Stimulated activated CD8-positive, alpha-beta memory T cell treated with anti-CD3 and anti-CD28 coated beads, Interleukin-15, amount 100 ng/mL, for 48 hours (primary cell): ENCODE data around the gene PTGDS.

Experiments used
- DNase-seq, 2 donors: peaks; one replicate each; pipeline ENCODE4 v3.0.0-alpha.2; 2020; ENCODE audit warnings: low read depth in 2 of 2

Gene PTGDS

GRCh38 chr9:137008312-137008711 is 31.0 kb downstream of the PTGDS start:
- no peak for DNase-seq

- DNase-seq: no peak
These were observed 31.9 kb downstream of the PTGDS start for GRCh38 chr9:137009217-137009616.

GRCh38 chr9:137009938-137010732 is 32.8 kb downstream of the PTGDS start:
- DNase-seq: no peak

- no peak for DNase-seq
These were observed 33.9 kb downstream of the PTGDS start for GRCh38 chr9:137011156-137011555.

- DNase-seq: no peak
These were observed 34.8 kb downstream of the PTGDS start for GRCh38 chr9:137011907-137012675.

GRCh38 chr9:137012694-137013570 is 35.6 kb downstream of the PTGDS start:
- no peak for DNase-seq

- DNase-seq: no peak
These were observed 36.3 kb downstream of the PTGDS start for GRCh38 chr9:137013571-137013940.

- no peak for DNase-seq
These were observed 36.9 kb downstream of the PTGDS start for GRCh38 chr9:137014166-137014565.

GRCh38 chr9:137014776-137015539 is 37.7 kb downstream of the PTGDS start:
- no peak for DNase-seq

- DNase-seq: no peak
These were observed 38.2 kb downstream of the PTGDS start for GRCh38 chr9:137015540-137015930.

GRCh38 chr9:137015976-137016375 is 38.7 kb downstream of the PTGDS start:
- no peak for DNase-seq

- no peak for DNase-seq
These were observed 39.1 kb downstream of the PTGDS start for GRCh38 chr9:137016436-137016835.

GRCh38 chr9:137017071-137017470 is 39.8 kb downstream of the PTGDS start:
- DNase-seq: no peak

- DNase-seq: no peak
These were observed 40.6 kb downstream of the PTGDS start for GRCh38 chr9:137017791-137018497.

GRCh38 chr9:137018761-137019559 is 41.7 kb downstream of the PTGDS start:
- no peak for DNase-seq

GRCh38 chr9:137019891-137020683 is 42.8 kb downstream of the PTGDS start:
- DNase-seq: no peak

- DNase-seq: no peak
These were observed 43.7 kb downstream of the PTGDS start for GRCh38 chr9:137020771-137021567.

- DNase-seq: no peak
These were observed 44.3 kb downstream of the PTGDS start for GRCh38 chr9:137021568-137021978.
